Measurements from ENCODE around the gene RNASE4. TPM values are rescaled to one million over a fixed set of nuclear protein-coding genes. Genes with fewer than 3 reads are reported as not detected.

The RNASE4 gene
- polyA plus RNA-seq, 1 donor (not counting 4 experiments of a cell fraction or from before 2014, with no cell fraction given): 5.5 TPM

DNA sequence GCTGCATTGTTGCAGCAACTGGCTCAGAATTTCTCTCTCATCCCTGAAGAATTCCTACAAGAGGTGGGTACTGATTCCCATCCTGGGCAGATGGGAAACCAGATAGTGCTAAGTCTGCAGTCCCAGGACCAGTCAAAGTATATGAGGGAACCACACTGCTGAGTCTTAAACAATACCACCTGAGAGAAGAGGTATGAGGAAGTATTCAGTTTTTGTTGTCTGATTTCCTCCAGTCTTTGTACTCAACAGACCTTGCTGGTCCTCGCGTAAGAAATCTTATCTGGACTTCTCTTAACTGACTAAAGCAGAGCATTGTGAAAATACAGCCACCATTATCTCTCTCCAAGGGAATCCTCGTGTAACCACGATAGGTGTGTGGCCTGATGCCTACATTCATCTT lies 57.8 kb downstream of the RNASE4 start:
- FAIRE-seq (no peak), DNase-seq (ENCODE audit: low read depth, low spot score) (no peak)
- Histone ChIP-seq H3K4me1 (ENCODE audit: control insufficient read depth, extremely low read depth, insufficient read depth, low read length) (no peaks in the 10 kb centered on the region), H3K4me3 (ENCODE audit: control insufficient read depth in 2 of 3, extremely low read depth in 1 of 3, insufficient read depth in 2 of 3, low read depth in 1 of 3, low read length in 3 of 3) (no peak overlapping the region), H3K79me2 (ENCODE audit: control insufficient read depth, insufficient read depth, low read length) (no peaks in the 10 kb centered on the region), H3K27me3 (ENCODE audit: control insufficient read depth, extremely low read depth, insufficient read depth, low read length) (no peaks in the 10 kb centered on the region), H4K20me1 (ENCODE audit: control insufficient read depth, extremely low read depth, insufficient read depth, low read length) (no peaks in the 10 kb centered on the region), H3K4me2 (ENCODE audit: control insufficient read depth, extremely low read depth, insufficient read depth, low read depth, low read length) (no peak overlapping the region), H3K9me1 (ENCODE audit: control insufficient read depth, extremely low read depth, insufficient read depth, low read length) (no peaks in the 10 kb centered on the region), H3K27ac (ENCODE audit: control insufficient read depth, insufficient read depth, low read length) (no peak overlapping the region), H2AFZ (ENCODE audit: control insufficient read depth, low read length) (no peak overlapping the region), H3K9me3 (ENCODE audit: control insufficient read depth, low read depth, low read length) (no peaks in the 10 kb centered on the region), H3K36me3 (ENCODE audit: control insufficient read depth in 2 of 2, extremely low read depth in 1 of 2, insufficient read depth in 2 of 2, low read length in 2 of 2) (no peaks in the 10 kb centered on the region), H3K9ac (ENCODE audit: control insufficient read depth, extremely low read depth, insufficient read depth, low read length) (no peak overlapping the region)
- dilution Hi-C loops (cut with MboI; ENCODE audit: extremely low pct_ligation_motif_present, low sequenced_read_pairs): no loop called here
- TF ChIP-seq, protein P1, sequence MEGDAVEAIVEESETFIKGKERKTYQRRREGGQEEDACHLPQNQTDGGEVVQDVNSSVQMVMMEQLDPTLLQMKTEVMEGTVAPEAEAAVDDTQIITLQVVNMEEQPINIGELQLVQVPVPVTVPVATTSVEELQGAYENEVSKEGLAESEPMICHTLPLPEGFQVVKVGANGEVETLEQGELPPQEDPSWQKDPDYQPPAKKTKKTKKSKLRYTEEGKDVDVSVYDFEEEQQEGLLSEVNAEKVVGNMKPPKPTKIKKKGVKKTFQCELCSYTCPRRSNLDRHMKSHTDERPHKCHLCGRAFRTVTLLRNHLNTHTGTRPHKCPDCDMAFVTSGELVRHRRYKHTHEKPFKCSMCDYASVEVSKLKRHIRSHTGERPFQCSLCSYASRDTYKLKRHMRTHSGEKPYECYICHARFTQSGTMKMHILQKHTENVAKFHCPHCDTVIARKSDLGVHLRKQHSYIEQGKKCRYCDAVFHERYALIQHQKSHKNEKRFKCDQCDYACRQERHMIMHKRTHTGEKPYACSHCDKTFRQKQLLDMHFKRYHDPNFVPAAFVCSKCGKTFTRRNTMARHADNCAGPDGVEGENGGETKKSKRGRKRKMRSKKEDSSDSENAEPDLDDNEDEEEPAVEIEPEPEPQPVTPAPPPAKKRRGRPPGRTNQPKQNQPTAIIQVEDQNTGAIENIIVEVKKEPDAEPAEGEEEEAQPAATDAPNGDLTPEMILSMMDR (optimal IDR thresholded peaks at IDR 0.05 in 1 of 3, IDR thresholded peaks at IDR 0.05 in 1 of 3, conservative IDR thresholded peaks at IDR 0.05 in 1 of 3; ENCODE audit: extremely low read depth in 1 of 3, insufficient read depth in 2 of 3, low read length in 3 of 3): no peak
- no peak for TF ChIP-seq EZH2 (IDR thresholded peaks at IDR 0.05; ENCODE audit: low read length)

DNA sequence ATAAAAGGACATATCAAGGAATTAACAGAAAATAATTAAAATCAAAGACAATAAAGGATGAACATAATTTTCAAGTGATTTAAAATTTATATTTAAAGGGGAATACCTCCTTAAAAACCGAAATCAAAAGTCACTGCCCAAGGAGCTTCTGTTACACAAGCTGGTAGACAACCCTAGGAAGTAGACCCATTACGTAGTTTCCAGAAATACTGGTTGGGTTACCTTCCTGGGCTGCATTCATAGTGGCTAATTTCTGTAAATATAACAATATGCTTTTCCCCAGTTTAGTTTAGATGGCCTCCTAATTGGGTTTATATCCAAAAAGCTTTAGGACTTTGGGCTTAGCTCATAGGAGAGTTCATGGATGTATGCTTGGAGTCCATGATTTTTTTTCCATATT lies 59.2 kb downstream of the RNASE4 start:
- H4K20me1 ChIP-seq (ENCODE audit: control insufficient read depth, extremely low read depth, insufficient read depth, low read length): no peaks in the 10 kb centered on the region
- no peak for DNase-seq (ENCODE audit: low read depth, low spot score)
- no peak for TF ChIP-seq EZH2 (IDR thresholded peaks at IDR 0.05; ENCODE audit: low read length)
- TF ChIP-seq, protein P1 (optimal IDR thresholded peaks at IDR 0.05 in 1 of 3, IDR thresholded peaks at IDR 0.05 in 1 of 3, conservative IDR thresholded peaks at IDR 0.05 in 1 of 3; ENCODE audit: extremely low read depth in 1 of 3, insufficient read depth in 2 of 3, low read length in 3 of 3): no peak
- H2AFZ ChIP-seq (ENCODE audit: control insufficient read depth, low read length): no peak overlapping the region
- H3K27me3 ChIP-seq (ENCODE audit: control insufficient read depth, extremely low read depth, insufficient read depth, low read length): no peaks in the 10 kb centered on the region
- no peak for FAIRE-seq
- H3K27ac ChIP-seq (ENCODE audit: control insufficient read depth, insufficient read depth, low read length): no peak overlapping the region
- H3K4me1 ChIP-seq (ENCODE audit: control insufficient read depth, extremely low read depth, insufficient read depth, low read length): no peaks in the 10 kb centered on the region
- no peaks in the 10 kb centered on the region for H3K9me1 ChIP-seq (ENCODE audit: control insufficient read depth, extremely low read depth, insufficient read depth, low read length)
- no peak overlapping the region for H3K4me2 ChIP-seq (ENCODE audit: control insufficient read depth, extremely low read depth, insufficient read depth, low read depth, low read length)
- no peaks in the 10 kb centered on the region for H3K79me2 ChIP-seq (ENCODE audit: control insufficient read depth, insufficient read depth, low read length)
- no peaks in the 10 kb centered on the region for H3K36me3 ChIP-seq (ENCODE audit: control insufficient read depth in 2 of 2, extremely low read depth in 1 of 2, insufficient read depth in 2 of 2, low read length in 2 of 2)
- H3K9ac ChIP-seq (ENCODE audit: control insufficient read depth, extremely low read depth, insufficient read depth, low read length): no peak overlapping the region
- H3K9me3 ChIP-seq (ENCODE audit: control insufficient read depth, low read depth, low read length): no peaks in the 10 kb centered on the region
- dilution Hi-C loops (cut with MboI; ENCODE audit: extremely low pct_ligation_motif_present, low sequenced_read_pairs): no loop called here
- no peak overlapping the region for H3K4me3 ChIP-seq (ENCODE audit: control insufficient read depth in 2 of 3, extremely low read depth in 1 of 3, insufficient read depth in 2 of 3, low read depth in 1 of 3, low read length in 3 of 3)
